A549 (cell line): ENCODE data around the gene AIF1.

Source experiments
- BHLHE40 ChIP-seq: IDR thresholded peaks from 2 replicates; pipeline ENCODE4 v1.6.1; 2012; ENCODE audit warnings: low read depth, low read length, inconsistent platforms
- CHD2 ChIP-seq: fragments of 150-350 bp; IDR thresholded peaks from 2 replicates; pipeline ENCODE4 v1.6.1; 2014; ENCODE audit warnings: low read length; ENCODE audit not compliant: partially characterized antibody
- CTCF ChIP-seq: fragments of >200 bp; sonication (Bioruptor Twin); formaldehyde crosslinking; IDR thresholded peaks from 3 replicates; pipeline ENCODE4 v1.5.1; 2016
- HDAC2 ChIP-seq: fragments of 200-600 bp; sonication (generic); IDR thresholded peaks from 2 replicates; pipeline ENCODE4 v1.6.1; 2016
- MAX ChIP-seq: IDR thresholded peaks from 2 replicates; pipeline ENCODE4 v1.6.1; 2012
- POLR2A ChIP-seq: IDR thresholded peaks from 2 replicates; pipeline ENCODE4 v1.6.1; 2012; ENCODE audit warnings: mild to moderate bottlenecking, low read length
- POLR2AphosphoS2 ChIP-seq: conservative IDR thresholded peaks from 2 replicates; pipeline ENCODE4 v1.6.1; 2012; ENCODE audit warnings: low read length, improper control_type of control experiment, inconsistent platforms
- RFX5 ChIP-seq: fragments of 450-650 bp; IDR thresholded peaks from 2 replicates; pipeline ENCODE4 v1.7.1; 2014; ENCODE audit warnings: antibody characterized with exemption, mild to moderate bottlenecking, moderate library complexity
- RNF2 ChIP-seq: fragments of 200-600 bp; sonication (generic); IDR thresholded peaks from 2 replicates; pipeline ENCODE4 v1.6.1; 2016; ENCODE audit warnings: low read depth, mild to moderate bottlenecking, antibody characterized with exemption, moderate library complexity, borderline replicate concordance
- SMC3 ChIP-seq: fragments of >200 bp; sonication (Bioruptor Twin); formaldehyde crosslinking; IDR thresholded peaks from 3 replicates; pipeline ENCODE4 v1.6.1; 2018; ENCODE audit warnings: inconsistent platforms
- SREBF2 ChIP-seq: fragments of 450-650 bp; IDR thresholded peaks from 2 replicates; pipeline ENCODE4 v1.6.1; 2014; ENCODE audit warnings: mild to moderate bottlenecking, moderate library complexity
- ZC3H11A ChIP-seq: fragments of 450-650 bp; IDR thresholded peaks from 2 replicates; pipeline ENCODE4 v1.6.1; 2014; ENCODE audit warnings: antibody characterized with exemption, mild to moderate bottlenecking

GRCh38 chr6:31609519-31610406, 5.3 kb upstream of the AIF1 start:
- TF ChIP-seq BHLHE40: no peak
- TF ChIP-seq CTCF: no peak
- no peak for TF ChIP-seq SREBF2
- TF ChIP-seq ZC3H11A: no peak
- TF ChIP-seq RNF2: no peak
- no peak for TF ChIP-seq POLR2A
- no peak for TF ChIP-seq CHD2
- no peak for TF ChIP-seq SMC3
- TF ChIP-seq MAX: no peak
- TF ChIP-seq POLR2AphosphoS2: no peak
- no peak for TF ChIP-seq HDAC2
- no peak for TF ChIP-seq RFX5
